Activated effector memory CD4-positive, alpha-beta T cell treated with anti-CD3 and anti-CD28 coated beads, Interleukin-2, amount 50 U/mL, for 16 hours (primary cell): ENCODE results near the gene FAM83B.
"Not testable (repeated sequence)": the region's sequence is repeated elsewhere in the genome, so short reads cannot be mapped to it uniquely, and the experiment has no call there.

ENCODE experiments used
- DNase-seq: peaks from one replicate; pipeline ENCODE4 v3.0.0-alpha.2; 2020

The FAM83B gene

DNA sequence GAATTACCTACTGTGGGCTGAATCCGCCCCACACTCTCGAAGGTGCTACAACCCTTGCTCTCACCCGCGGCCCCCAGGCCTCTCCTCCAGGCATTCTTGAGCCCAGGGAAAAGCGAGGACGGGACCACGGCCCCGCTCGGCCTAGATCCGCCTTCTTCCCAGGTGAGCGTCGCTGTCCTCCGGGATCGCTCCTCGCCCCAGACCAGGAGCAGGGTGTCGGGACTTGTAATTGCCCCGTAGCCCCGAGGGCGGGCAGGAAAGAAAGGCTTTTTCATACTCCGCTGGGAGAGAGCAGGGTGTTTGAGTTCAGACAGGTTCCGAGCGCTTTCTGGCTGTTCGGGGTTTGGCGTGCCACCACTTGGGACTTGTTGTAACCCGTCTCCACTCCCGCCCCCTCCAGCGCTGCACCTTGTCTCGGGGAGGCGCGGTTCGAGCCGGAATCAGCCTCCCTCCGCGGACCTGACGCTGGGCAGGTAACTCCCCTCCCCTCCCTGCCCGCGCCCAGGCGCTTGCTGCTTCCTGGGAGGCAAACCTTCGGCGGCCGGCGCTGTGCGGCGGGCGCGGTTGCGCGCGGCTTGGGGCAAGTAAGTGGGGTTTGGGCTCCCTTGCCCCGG is at the start of gene FAM83B:
Gene FAM83B (plus strand): TSS at position 529 of the 614 bp plus-strand sequence. CDS start 23,476 bp downstream, outside the sequence.
- no peak for DNase-seq

DNA sequence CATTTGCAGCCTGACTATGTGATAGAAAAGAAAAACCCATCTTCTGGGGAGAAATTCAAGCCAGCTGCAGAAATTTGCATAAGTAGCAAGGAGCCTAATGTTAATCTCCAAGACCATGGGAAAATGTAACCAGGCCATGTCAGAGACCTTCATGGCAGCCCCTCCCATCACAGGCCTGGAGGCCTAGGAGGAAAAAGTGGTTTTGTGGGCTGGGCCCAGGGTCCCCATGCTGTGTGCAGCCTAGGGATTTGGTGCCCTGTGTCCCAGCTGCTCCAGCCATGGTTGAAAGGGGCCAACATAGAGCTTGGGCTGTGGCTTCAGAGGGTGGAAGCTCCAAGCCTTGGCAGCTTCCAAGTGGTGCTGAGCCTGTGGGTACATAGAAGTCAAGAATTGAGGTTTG is 49.7 kb upstream of the FAM83B start:
- not testable (repeated sequence) for DNase-seq

GRCh38 chr6:54800050-54800600 is 46.4 kb upstream of the FAM83B start:
- no peak for DNase-seq

DNA sequence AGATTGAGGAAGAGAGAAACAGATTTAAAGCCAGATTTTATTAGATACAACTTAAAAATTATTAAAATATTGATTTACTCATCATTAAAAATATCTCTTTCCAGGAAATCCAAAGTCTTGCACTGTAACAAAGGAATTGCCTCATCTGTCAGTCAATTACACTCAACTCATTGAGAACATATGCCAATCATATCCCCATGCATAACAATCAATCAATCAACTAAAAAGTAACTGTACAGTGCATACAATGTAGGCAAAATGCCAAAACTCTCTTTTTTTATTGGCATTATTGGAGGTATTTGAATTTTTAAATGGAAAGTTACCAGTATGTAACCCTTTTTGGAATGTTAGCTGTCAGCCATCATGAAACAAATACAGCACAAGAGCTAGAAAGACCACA is 45.3 kb upstream of the FAM83B start:
- no peak for DNase-seq

DNA sequence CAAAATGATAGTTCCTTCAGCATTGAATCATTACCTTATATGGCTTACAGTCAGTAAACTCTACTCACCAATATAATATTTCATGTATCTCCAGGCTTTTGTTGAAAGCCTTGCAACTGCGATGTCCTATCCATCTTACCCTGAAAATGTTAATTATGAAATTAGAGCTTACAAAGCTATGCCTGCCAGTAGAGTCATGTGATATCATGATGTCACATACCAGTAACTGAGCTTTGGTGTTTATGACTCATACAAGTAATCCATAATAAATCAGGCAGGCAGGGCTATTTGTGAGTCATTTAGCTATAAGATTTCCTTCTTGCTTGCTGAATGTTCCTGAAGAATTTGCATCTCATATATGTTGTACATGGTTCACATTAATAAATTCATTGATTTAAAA is 44.9 kb upstream of the FAM83B start:
- no peak for DNase-seq

GRCh38 chr6:54802775-54803634 is 43.6 kb upstream of the FAM83B start:
- DNase-seq: no peak

GRCh38 chr6:54805077-54805476 is 41.5 kb upstream of the FAM83B start:
- no peak for DNase-seq

DNA sequence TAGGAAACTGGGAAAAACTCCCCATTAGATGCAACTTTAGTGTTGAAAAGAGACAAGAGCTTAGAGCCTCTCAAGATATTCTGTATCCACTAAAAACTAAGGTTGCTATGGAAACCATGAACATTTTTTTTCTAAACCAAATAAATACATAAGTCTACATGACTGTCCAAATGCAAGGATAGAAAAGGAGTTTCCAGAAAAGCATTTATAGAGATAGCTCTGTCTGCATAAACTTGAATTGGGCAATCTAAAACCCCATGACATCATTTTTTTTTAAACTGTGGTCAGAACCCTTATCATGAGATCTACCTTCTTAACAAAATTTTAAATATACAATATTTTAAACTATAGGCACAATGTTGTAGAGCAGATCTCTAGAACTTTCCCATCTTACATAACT is 36.4 kb upstream of the FAM83B start:
- DNase-seq: no peak

DNA sequence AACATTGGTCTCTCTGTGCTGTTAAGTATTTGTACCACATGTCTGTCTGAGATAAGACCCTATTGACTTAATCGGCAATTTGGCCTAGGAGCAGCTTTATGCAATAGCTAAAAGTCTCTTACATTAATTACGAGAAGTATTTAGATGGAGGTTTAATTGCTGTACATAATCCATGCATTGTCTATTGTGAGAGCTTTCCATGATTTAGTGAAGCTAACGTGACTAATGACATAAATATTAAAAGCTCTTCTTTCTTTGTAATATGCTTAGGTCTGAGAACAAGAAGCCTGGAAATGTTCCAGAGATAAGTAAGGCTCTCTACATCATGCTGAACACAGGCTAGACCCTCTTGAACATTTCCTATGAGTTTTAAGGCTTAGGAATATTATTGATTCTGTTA is 32.7 kb upstream of the FAM83B start:
- no peak for DNase-seq

- DNase-seq: no peak
These were observed 29.3 kb upstream of the FAM83B start for GRCh38 chr6:54817236-54817635.

DNA sequence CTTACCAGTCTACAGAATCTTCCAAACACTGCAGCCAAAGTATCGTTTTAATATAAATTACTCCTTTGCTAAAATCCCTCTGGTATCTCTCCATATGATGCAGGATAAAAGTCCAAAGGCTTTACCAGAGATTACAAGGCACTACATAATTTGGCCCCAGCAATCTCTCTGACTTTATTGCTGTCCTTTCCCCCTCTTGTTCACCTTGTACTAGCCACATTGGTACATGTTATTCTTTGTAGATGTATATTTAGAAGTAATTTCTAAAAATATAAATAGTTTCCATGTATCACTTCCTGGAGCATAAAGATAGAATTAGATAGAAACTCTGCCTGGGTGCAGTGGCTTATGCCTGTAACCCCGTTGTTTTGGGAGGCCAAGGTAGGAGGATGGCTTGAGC is 28.7 kb upstream of the FAM83B start:
- DNase-seq: no peak

- not testable (repeated sequence) for DNase-seq
These were observed 22.3 kb upstream of the FAM83B start for GRCh38 chr6:54824225-54824624.

GRCh38 chr6:54827010-54827409 is 19.6 kb upstream of the FAM83B start:
- no peak for DNase-seq

DNA sequence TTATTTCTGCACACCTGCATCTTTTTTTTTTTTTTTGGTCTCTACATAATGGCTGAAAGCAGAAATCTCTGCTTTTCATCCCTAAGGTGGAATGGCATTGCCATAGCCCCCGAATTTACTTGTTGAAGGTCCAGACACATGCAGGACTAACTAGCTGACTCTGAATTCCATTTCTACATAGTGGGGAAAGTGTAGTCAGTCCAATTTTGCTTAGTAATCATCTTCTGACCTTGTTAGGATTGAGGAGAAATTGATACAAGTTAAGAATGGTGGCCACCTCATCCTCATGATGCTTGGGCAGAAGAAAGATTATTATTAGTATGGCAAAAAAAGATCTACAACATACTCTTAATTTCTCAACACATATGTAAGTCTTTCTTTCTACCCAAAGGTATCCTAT is 16.4 kb upstream of the FAM83B start:
- no peak for DNase-seq

GRCh38 chr6:54835176-54835575 is 11.4 kb upstream of the FAM83B start:
- no peak for DNase-seq

- DNase-seq: no peak
These were observed 495 bp downstream of the FAM83B start for GRCh38 chr6:54846857-54847674.

DNA sequence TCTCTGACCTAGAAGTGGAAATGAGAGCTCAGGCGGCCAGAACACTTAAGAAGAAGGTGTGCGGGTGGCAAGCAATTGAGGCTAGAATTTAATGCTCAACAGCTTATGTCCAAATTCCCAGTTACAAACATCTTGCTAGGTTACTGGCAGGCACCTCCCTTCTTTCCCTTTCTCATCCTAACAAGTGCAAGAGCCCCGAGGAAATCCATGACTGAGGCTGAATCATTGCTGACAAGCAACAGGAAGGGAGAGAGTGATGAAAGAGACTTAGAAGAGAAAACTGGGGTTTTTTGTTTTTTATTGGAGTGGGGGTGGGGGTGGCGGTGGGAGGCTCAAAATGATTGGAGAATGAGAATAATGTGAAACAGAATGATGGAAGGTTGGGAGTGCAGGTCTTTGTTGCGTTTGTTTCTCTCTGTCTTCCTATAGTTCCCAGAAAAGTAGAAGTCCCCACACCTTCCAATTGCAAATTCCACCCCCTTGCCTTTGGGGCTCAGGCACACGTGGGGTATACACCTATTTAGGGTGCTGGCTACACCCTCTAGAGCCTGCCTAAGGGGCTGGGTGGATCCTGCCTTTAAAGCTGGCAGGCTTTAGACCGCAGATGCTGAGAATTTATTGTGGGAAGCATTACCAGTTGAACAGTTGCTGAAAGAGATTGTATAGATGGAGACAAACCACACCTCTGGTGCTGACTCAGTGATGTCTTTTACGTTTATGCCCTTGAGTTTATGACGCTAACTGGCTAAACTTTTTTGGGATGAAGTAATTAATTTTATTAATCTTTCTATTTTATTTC is 1.4 kb downstream of the FAM83B start:
- no peak for DNase-seq

DNA sequence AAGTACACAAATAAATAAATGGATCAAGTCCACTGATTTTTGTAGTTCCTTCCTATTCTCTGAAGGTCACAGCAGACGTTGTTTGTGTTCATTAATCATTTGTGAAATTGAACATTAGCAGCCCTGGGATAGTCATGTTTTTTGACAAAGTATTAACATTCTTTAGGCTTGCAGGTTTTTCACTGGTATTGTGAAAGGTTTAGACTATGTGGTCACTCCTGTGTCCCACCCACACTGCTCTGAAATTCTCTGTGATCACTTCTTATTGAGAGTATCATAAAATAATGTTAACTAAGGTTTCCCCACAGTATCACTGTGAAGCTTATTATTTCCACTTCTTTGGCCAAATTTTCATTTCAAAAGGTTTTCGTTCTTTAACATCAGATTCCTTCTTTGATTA is 3.5 kb downstream of the FAM83B start:
- DNase-seq: no peak

- no peak for DNase-seq
These were observed 9.6 kb downstream of the FAM83B start for GRCh38 chr6:54856129-54856528.

- no peak for DNase-seq
These were observed 13.6 kb downstream of the FAM83B start for GRCh38 chr6:54860132-54860531.

- DNase-seq: no peak
These were observed 14.2 kb downstream of the FAM83B start for GRCh38 chr6:54860739-54861138.

DNA sequence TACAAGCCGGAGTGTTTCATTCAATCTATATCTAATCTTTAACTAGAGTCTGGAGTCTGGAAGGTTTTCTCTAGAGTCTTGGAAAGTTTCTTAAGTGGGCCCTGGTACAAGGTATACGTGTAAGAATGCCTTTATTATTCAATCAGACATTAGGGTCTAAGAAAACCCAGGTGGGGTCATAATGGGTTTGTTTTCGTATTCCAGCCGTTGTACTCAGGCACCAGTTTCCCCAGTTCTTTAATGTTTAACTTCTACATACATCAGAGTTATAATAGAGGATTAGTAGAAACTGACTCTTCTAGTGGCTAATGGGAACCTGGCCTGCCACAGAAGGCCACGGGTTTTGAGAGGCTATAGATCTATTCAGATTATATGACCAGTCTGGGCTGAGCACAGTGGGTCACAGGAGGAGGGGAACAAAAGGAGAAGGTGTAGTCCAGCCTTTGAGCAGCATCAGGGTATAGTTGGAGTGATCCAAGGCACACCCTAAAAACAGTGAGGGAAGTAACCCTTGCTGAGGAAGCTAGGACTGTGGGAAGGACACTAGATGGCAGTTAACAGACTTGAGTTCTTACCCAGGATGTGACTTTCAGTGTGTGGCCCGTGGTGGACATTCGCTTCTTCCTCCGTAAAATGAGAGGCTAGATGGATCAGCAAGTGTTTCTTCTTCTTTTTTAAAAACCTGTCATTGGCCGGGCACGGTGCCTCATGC is 15.5 kb downstream of the FAM83B start:
- DNase-seq: no peak
